22Rv1 (cell line): ENCODE measurements around the gene AUP1.
A peak's percentile ranks its signal among the peaks of the same experiment; 100 is the strongest.

Experiments
- H3K27ac ChIP-seq: fragments of 450-650 bp; 2 replicates; pipeline ENCODE4 v1.5.1; 2017
- CTCF ChIP-seq: fragments of 450-650 bp; IDR thresholded peaks from 2 replicates; pipeline ENCODE4 v1.5.1; 2017; ENCODE audit warnings: mild to moderate bottlenecking
- ZFX ChIP-seq: fragments of 450-650 bp; IDR thresholded peaks from 2 replicates; pipeline ENCODE4 v1.6.1; 2017; ENCODE audit warnings: antibody characterized with exemption, borderline replicate concordance

Gene AUP1

GRCh38 chr2:74526649-74527230 lies 2.8 kb downstream of the AUP1 start:
- H3K27ac ChIP-seq = peak overlapping the region; percentile 8; the same call in 1 of the 2 replicates
- TF ChIP-seq CTCF = no peak
- TF ChIP-seq ZFX = no peak

GRCh38 chr2:74525717-74526648 lies 3.5 kb downstream of the AUP1 start, which contains the start of gene DQX1:
Gene DQX1, minus strand, starts transcription at chr2:74526231. Its CDS starts 502 bp downstream, at chr2:74525729.
- TF ChIP-seq CTCF (no peak), ZFX (no peak)
- H3K27ac ChIP-seq = peak within 1 kb of the TSS; percentile 34

GRCh38 chr2:74524955-74525716 lies 4.4 kb downstream of the AUP1 start:
- no peak for TF ChIP-seq ZFX
- TF ChIP-seq CTCF = no peak
- peak overlapping the region; percentile 34; the same call in 1 of the 2 replicates for H3K27ac ChIP-seq

GRCh38 chr2:74524005-74524404 lies 5.5 kb downstream of the AUP1 start:
- H3K27ac ChIP-seq = no peak overlapping the region
- TF ChIP-seq CTCF = no peak
- TF ChIP-seq ZFX = no peak

GRCh38 chr2:74522516-74522915 lies 7.0 kb downstream of the AUP1 start:
- TF ChIP-seq ZFX = no peak
- TF ChIP-seq CTCF = no peak
- no peak overlapping the region for H3K27ac ChIP-seq

- no peak for TF ChIP-seq CTCF
- TF ChIP-seq ZFX = no peak
Measured at GRCh38 chr2:74516650-74517049, 12.9 kb downstream of the AUP1 start.

More at GRCh38 chr2:74516650-74517049, 12.9 kb downstream of the AUP1 start:
- no peak overlapping the region for H3K27ac ChIP-seq
